ENCODE data around the gene LYSMD4. TPM values are rescaled to one million over a fixed set of nuclear protein-coding genes. Genes with fewer than 3 reads are reported as not detected.

The LYSMD4 gene
- total and polyA plus RNA-seq, 2 of the 13 experiments (the other 11 are each of a cell fraction or from before 2014, with no cell fraction given), result 7.4 to 8.5 TPM

DNA sequence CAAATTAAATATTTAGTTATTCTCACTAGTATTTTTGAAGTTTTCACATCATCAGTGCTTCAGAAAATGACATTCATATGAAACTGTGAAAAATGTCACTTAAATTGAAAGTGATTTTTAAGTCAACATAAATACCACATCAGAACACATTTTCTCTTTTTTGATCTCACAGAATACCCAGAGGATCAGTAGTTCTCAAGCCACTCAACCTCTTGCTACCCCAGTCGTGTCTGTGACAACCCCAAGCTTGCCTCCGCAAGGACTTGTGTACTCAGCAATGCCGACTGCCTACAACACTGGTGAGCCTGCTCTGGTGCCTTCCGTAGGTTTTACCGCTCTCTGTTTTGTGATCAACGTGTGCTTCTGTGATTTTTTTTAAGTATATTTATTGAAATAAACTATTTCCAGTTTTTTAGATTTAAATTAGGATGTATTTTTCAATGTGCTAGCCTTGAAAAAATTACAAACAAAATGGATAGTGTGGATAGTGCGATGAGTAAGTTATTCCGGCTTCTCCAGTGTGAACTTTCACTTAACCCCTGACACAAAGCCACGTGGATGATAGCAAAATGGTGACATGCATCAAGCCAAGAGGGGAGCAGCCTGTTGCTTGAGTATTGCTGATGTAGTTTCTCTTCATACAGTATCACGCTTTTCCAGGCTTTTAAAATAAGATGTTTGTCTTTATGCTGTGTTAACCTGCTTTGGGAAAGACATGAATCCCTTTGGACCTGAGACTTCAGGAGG is 26.5 kb downstream of the LYSMD4 start:
- Histone ChIP-seq H3K9me3 (ENCODE audit: low read length) (no peaks in the 10 kb centered on the region), H3K4me2 (ENCODE audit: low read depth, low read length) (no peak overlapping the region), H3K4me1 (ENCODE audit: insufficient read depth, low read length) (peaks cover 15% of the 10 kb centered on the region), H3K36me3 (replicated peaks in 1 of 2; ENCODE audit: control insufficient read depth in 1 of 2, insufficient read depth in 2 of 2, low read length in 2 of 2) (peaks cover 10 to 23% of the 10 kb centered on the region in 2 experiments; a peak in 4 of 5 replicates), H3K27me3 (ENCODE audit: control insufficient read depth in 1 of 2, insufficient read depth in 2 of 2, low read length in 2 of 2) (no peaks in the 10 kb centered on the region), H4K20me1 (ENCODE audit: insufficient read depth, low read length) (no peaks in the 10 kb centered on the region), H3K27ac (ENCODE audit: extremely low read length, insufficient read depth, low read length) (no peak overlapping the region), H2AFZ (ENCODE audit: low read length) (no peak overlapping the region), H3K79me2 (ENCODE audit: insufficient read depth, low read length) (no peaks in the 10 kb centered on the region), H3K9ac (ENCODE audit: insufficient read depth, low read depth, low read length) (no peak overlapping the region), H3K4me3 (replicated peaks in 1 of 3; ENCODE audit: insufficient read depth in 1 of 3, low read depth in 2 of 3, low read length in 3 of 3) (no peak overlapping the region)
- BruUV-seq (replicated peaks), result no TSS peak
- no peak for TF ChIP-seq NFYC (CRISPR knock-in tag; IDR thresholded peaks at IDR 0.05)
- TF ChIP-seq ZSCAN25 (CRISPR knock-in tag; IDR thresholded peaks at IDR 0.05), result no peak
- no peak for TF ChIP-seq ISL2 (CRISPR knock-in tag; IDR thresholded peaks at IDR 0.05)
- TF ChIP-seq HCFC1 (IDR thresholded peaks at IDR 0.05; ENCODE audit: low read depth, low read length), result no peak
- TF ChIP-seq SRSF9 (IDR thresholded peaks at IDR 0.05; ENCODE audit: borderline replicate concordance, insufficient read depth, low read depth, low read length, poor library complexity, severe bottlenecking), result no peak
- no peak for TF ChIP-seq HOXA3 (CRISPR knock-in tag; IDR thresholded peaks at IDR 0.05)
- TF ChIP-seq ZNF253 (CRISPR knock-in tag; IDR thresholded peaks at IDR 0.05; ENCODE audit: borderline replicate concordance), result no peak
- no peak for TF ChIP-seq TCF7 (IDR thresholded peaks at IDR 0.05; ENCODE audit: low read depth)
- TF ChIP-seq MYPOP (CRISPR knock-in tag; IDR thresholded peaks at IDR 0.05), result no peak
- no peak for TF ChIP-seq ZBTB43 (CRISPR knock-in tag; conservative IDR thresholded peaks at IDR 0.05)
- TF ChIP-seq, protein P1, sequence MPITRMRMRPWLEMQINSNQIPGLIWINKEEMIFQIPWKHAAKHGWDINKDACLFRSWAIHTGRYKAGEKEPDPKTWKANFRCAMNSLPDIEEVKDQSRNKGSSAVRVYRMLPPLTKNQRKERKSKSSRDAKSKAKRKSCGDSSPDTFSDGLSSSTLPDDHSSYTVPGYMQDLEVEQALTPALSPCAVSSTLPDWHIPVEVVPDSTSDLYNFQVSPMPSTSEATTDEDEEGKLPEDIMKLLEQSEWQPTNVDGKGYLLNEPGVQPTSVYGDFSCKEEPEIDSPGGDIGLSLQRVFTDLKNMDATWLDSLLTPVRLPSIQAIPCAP (CRISPR knock-in tag; IDR thresholded peaks at IDR 0.05; ENCODE audit: low read depth), result no peak
- WGBS (ENCODE audit: low lambda C conversion rate), result 98% methylated on average over 10 of the region's 10 CpGs
- in situ Hi-C loops (cut with HindIII; ENCODE audit: extremely low pct_ligation_motif_present, low pct_unique_long_range_greater_than_20kb), result loop anchor here (25.0 kb wide), 1 partner anchor 294 kb away; no protein-coding TSS in a partner anchor
- FAIRE-seq (no peak), ATAC-seq (no peak), DNase-seq (ENCODE audit: low spot score) (no peak)
- intact Hi-C loops (cut with micrococcal nuclease; ENCODE audit: unreplicated experiment), result no loop called here
- CTCF ChIA-PET (ENCODE audit: low intra/inter-chr PET ratio, low total read pairs), result interaction anchor here (1.2 kb wide), 1 partner anchor 434 kb away, joined by 5 read pairs; no protein-coding TSS in a partner anchor
- POLR2A ChIA-PET, result no interaction called here

Data from HepG2 (cell line).